Vagina (tissue), 2 donors: ENCODE measurements around the gene COX6A2. TPM values are rescaled to one million over a fixed set of nuclear protein-coding genes. Genes with fewer than 3 reads are reported as not detected.

Experiments used
- DNase-seq, 2 donors: peaks; one replicate each; pipeline ENCODE4 v3.0.0-alpha.2; 2017; ENCODE audit errors: extremely low spot score in 2 of 2
- H3K27ac ChIP-seq: fragments of 200-600 bp; sonication (generic); one replicate; pipeline ENCODE4 v1.5.1; 2019
- H3K27me3 ChIP-seq: fragments of 200-600 bp; sonication (generic); one replicate; pipeline ENCODE4 v1.5.1; 2019
- H3K36me3 ChIP-seq, 2 donors: fragments of 200-600 bp; sonication (generic); one replicate each; pipeline ENCODE4 v1.5.1; 2017 to 2019
- H3K4me1 ChIP-seq: fragments of 200-600 bp; sonication (generic); one replicate; pipeline ENCODE4 v1.5.1; 2019
- H3K4me3 ChIP-seq, 2 donors: fragments of 200-600 bp; sonication (generic); 1 replicate in 1 of 2; 2 replicates in 1 of 2; pipeline ENCODE4 v1.5.1; 2016 to 2019
- H3K9me3 ChIP-seq: fragments of 200-600 bp; sonication (generic); one replicate; pipeline ENCODE4 v1.5.1; 2019
- CTCF ChIP-seq, 3 experiments: fragments of 450-650 bp in 2 of 3; fragments of 200-600 bp in 1 of 3; sonication (generic) in 1 of 3; IDR thresholded peaks; one replicate each; pipeline ENCODE4 v1.5.1; 2017 to 2019; ENCODE audit warnings: antibody characterized with exemption in 3 of 3, mild to moderate bottlenecking in 2 of 3, moderate library complexity in 2 of 3
- POLR2A ChIP-seq, 2 donors: fragments of 450-650 bp; IDR thresholded peaks; one replicate each; pipeline ENCODE4 v1.6.1; 2017; ENCODE audit warnings: antibody characterized with exemption in 2 of 2, mild to moderate bottlenecking in 2 of 2, moderate library complexity in 2 of 2
- POLR2AphosphoS5 ChIP-seq, 2 donors: sonication (generic); formaldehyde crosslinking; IDR thresholded peaks; one replicate each; pipeline ENCODE4 v1.9.0; 2017; ENCODE audit warnings: antibody characterized with exemption in 2 of 2, mild to moderate bottlenecking in 2 of 2, low read depth in 1 of 2; ENCODE audit not compliant: insufficient read depth in 1 of 2
- intact Hi-C: fragments of 100-400 bp; cut with DNase I; formaldehyde crosslinking; loops from one replicate; pipeline ENCODE4 v1.15.1; 2023
- total RNA-seq: library from RNA; depleted of rRNA; stranded (reverse); fragments of >200 nt; gene quantifications from one replicate; pipeline ENCODE4 v1.2.3, GENCODE V29; 2016

COX6A2 gene
- total RNA-seq, 1 donor from 2014 or later, result not detected

- no peak for TF ChIP-seq POLR2AphosphoS5 (IDR thresholded peaks at IDR 0.05; ENCODE audit: insufficient read depth in 1 of 2, low read depth in 1 of 2)
- TF ChIP-seq POLR2A (IDR thresholded peaks at IDR 0.05), result no peak
- TF ChIP-seq CTCF (IDR thresholded peaks at IDR 0.05), result no peak
- intact Hi-C loops, result no loop called here
- no peaks in the 10 kb centered on the region for H3K27me3 ChIP-seq
- H3K4me1 ChIP-seq, result no peaks in the 10 kb centered on the region
- DNase-seq, result no peak
- H3K4me3 ChIP-seq, result no peak overlapping the region
- no peaks in the 10 kb centered on the region for H3K9me3 ChIP-seq
- no peak overlapping the region for H3K27ac ChIP-seq
- no peaks in the 10 kb centered on the region for H3K36me3 ChIP-seq
These were observed 28.0 kb downstream of the COX6A2 start for GRCh38 chr16:31400191-31400590.

GRCh38 chr16:31397701-31398100 is 30.5 kb downstream of the COX6A2 start:
- H3K27ac ChIP-seq, result no peak overlapping the region
- no peaks in the 10 kb centered on the region for H3K4me1 ChIP-seq
- no peaks in the 10 kb centered on the region for H3K36me3 ChIP-seq
- intact Hi-C loops, result no loop called here
- no peak overlapping the region for H3K4me3 ChIP-seq
- H3K27me3 ChIP-seq, result no peaks in the 10 kb centered on the region
- DNase-seq, result no peak
- H3K9me3 ChIP-seq, result no peaks in the 10 kb centered on the region
- TF ChIP-seq POLR2AphosphoS5 (IDR thresholded peaks at IDR 0.05; ENCODE audit: insufficient read depth in 1 of 2, low read depth in 1 of 2), result no peak

GRCh38 chr16:31397096-31397660 is 31.0 kb downstream of the COX6A2 start:
- Histone ChIP-seq H3K4me3 (no peak overlapping the region), H3K27me3 (no peaks in the 10 kb centered on the region), H3K36me3 (no peaks in the 10 kb centered on the region), H3K9me3 (no peaks in the 10 kb centered on the region), H3K4me1 (no peaks in the 10 kb centered on the region), H3K27ac (no peak overlapping the region)
- intact Hi-C loops, result no loop called here
- TF ChIP-seq POLR2AphosphoS5 (IDR thresholded peaks at IDR 0.05; ENCODE audit: insufficient read depth in 1 of 2, low read depth in 1 of 2) (no peak), CTCF (IDR thresholded peaks at IDR 0.05) (no peak), POLR2A (IDR thresholded peaks at IDR 0.05) (no peak)
- DNase-seq, result no peak

GRCh38 chr16:31395647-31396046 is 32.5 kb downstream of the COX6A2 start:
- H3K27ac ChIP-seq, result no peak overlapping the region
- no peak overlapping the region for H3K4me3 ChIP-seq
- no peaks in the 10 kb centered on the region for H3K4me1 ChIP-seq
- no peaks in the 10 kb centered on the region for H3K27me3 ChIP-seq
- DNase-seq, result no peak
- H3K9me3 ChIP-seq, result no peaks in the 10 kb centered on the region
- no peak for TF ChIP-seq POLR2AphosphoS5 (IDR thresholded peaks at IDR 0.05; ENCODE audit: insufficient read depth in 1 of 2, low read depth in 1 of 2)
- no peak for TF ChIP-seq POLR2A (IDR thresholded peaks at IDR 0.05)
- H3K36me3 ChIP-seq, result no peaks in the 10 kb centered on the region
- intact Hi-C loops, result no loop called here

- intact Hi-C loops, result no loop called here
- no peak for DNase-seq
- Histone ChIP-seq H3K9me3 (no peaks in the 10 kb centered on the region), H3K36me3 (no peaks in the 10 kb centered on the region), H3K4me1 (no peaks in the 10 kb centered on the region), H3K27ac (no peak within 1 kb of the TSS), H3K4me3 (no peak within 1 kb of the TSS), H3K27me3 (no peaks in the 10 kb centered on the region)
- no peak for TF ChIP-seq CTCF (IDR thresholded peaks at IDR 0.05)
- TF ChIP-seq POLR2A (IDR thresholded peaks at IDR 0.05), result no peak
- TF ChIP-seq POLR2AphosphoS5 (IDR thresholded peaks at IDR 0.05; ENCODE audit: insufficient read depth in 1 of 2, low read depth in 1 of 2), result no peak
These were observed 35.1 kb downstream of the COX6A2 start, which contains the start of gene ITGAD for GRCh38 chr16:31393056-31393455. ITGAD (plus strand) TSS chr16:31393335; CDS start chr16:31393361, 26 bp downstream.

- no peak for DNase-seq
- intact Hi-C loops, result no loop called here
- Histone ChIP-seq H3K9me3 (no peaks in the 10 kb centered on the region), H3K36me3 (no peaks in the 10 kb centered on the region), H3K27me3 (no peaks in the 10 kb centered on the region), H3K4me3 (no peak overlapping the region), H3K4me1 (no peaks in the 10 kb centered on the region), H3K27ac (no peak overlapping the region)
- TF ChIP-seq POLR2AphosphoS5 (IDR thresholded peaks at IDR 0.05; ENCODE audit: insufficient read depth in 1 of 2, low read depth in 1 of 2), result no peak
- no peak for TF ChIP-seq CTCF (IDR thresholded peaks at IDR 0.05)
These were observed 37.6 kb downstream of the COX6A2 start for GRCh38 chr16:31390504-31391041.
